ENCODE results near the gene RGS7. TPM values are rescaled to one million over a fixed set of nuclear protein-coding genes. Genes with fewer than 3 reads are reported as not detected.
"Not testable (repeated sequence)": the region's sequence is repeated elsewhere in the genome, so short reads cannot be mapped to it uniquely, and the experiment has no call there.

Gene RGS7
- total RNA-seq, 3 donors from 2014 or later (not counting 1 experiment from before 2014, with no cell fraction given) = not detected

DNA sequence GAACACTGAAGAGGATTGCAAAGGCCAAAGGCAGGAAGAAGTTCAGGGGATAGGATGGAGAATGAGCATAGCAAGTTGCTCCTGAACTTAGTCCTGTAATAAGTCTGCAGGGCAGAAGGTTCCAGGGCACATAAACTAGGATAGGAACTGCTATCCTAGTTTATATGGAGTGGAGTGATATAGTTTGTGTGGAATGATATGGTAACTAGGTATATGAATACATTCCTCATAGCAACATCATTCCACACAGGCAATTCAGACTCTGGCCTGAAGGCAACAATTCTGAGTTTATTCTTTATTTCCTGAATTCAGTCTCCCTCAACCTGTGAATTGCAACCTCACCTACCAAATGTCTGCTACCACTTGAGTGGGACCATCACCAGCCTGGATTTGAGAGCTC is 590.2 kb downstream of the RGS7 start:
- Histone ChIP-seq H3K27ac (ENCODE audit: low read length) (no peak overlapping the region), H3K4me3 (ENCODE audit: low read length) (no peak overlapping the region), H3K36me3 (ENCODE audit: control insufficient read depth, insufficient read depth, low read length) (no peaks in the 10 kb centered on the region), H3K27me3 (ENCODE audit: control insufficient read depth, insufficient read depth, low read length) (no peaks in the 10 kb centered on the region), H3K4me1 (ENCODE audit: control insufficient read depth, insufficient read depth, low read length) (no peaks in the 10 kb centered on the region), H3K9me3 (ENCODE audit: control insufficient read depth, insufficient read depth, low read length) (no peaks in the 10 kb centered on the region)
- TF ChIP-seq, protein P1, sequence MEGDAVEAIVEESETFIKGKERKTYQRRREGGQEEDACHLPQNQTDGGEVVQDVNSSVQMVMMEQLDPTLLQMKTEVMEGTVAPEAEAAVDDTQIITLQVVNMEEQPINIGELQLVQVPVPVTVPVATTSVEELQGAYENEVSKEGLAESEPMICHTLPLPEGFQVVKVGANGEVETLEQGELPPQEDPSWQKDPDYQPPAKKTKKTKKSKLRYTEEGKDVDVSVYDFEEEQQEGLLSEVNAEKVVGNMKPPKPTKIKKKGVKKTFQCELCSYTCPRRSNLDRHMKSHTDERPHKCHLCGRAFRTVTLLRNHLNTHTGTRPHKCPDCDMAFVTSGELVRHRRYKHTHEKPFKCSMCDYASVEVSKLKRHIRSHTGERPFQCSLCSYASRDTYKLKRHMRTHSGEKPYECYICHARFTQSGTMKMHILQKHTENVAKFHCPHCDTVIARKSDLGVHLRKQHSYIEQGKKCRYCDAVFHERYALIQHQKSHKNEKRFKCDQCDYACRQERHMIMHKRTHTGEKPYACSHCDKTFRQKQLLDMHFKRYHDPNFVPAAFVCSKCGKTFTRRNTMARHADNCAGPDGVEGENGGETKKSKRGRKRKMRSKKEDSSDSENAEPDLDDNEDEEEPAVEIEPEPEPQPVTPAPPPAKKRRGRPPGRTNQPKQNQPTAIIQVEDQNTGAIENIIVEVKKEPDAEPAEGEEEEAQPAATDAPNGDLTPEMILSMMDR (IDR thresholded peaks at IDR 0.05) = no peak
- Mint-ChIP-seq H3K4me3 (no peak overlapping the region), H3K9me3 (no peaks in the 10 kb centered on the region), H3K27me3 (ENCODE audit: low read depth in 2 of 2) (peaks cover 3 to 20% of the 10 kb centered on the region in 2 donors), H3K4me1 (no peaks in the 10 kb centered on the region), H3K36me3 (no peaks in the 10 kb centered on the region), H3K27ac (no peak overlapping the region)
- DNase-seq (no peak), ATAC-seq (no peak)
- intact Hi-C loops (cut with micrococcal nuclease) = no loop called here

DNA sequence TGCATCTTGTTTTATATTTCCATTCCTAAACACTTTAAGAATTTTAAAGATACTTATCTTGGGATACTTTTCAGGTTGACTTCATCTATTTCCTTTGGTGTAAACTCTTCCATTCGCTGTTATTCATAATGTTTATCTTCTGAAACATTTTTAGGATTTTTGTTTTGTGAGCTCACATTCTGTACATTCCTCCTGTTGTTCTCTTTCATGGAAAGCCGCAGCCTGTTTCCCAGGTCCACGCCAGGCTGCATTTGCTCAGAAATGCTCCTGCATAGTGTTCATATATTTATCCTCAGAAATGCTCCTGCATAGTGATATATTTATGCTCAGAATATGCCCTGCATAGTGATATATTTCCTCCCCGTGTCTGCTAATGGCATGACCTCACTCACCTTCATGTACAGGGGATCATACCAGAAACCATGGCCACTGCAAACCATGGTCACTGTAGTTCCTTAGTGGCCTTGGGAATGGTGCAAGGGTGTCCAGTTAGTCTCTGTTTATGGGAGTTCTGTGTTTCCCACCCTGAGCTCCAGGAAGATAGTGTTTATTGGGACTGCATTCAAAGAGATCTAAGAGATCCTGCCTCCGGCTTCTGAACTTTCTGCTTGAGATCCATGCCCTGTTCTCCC is 591.2 kb downstream of the RGS7 start:
- no peaks in the 10 kb centered on the region for H3K9me3 Mint-ChIP-seq
- no peak for DNase-seq
- peaks cover 3 to 20% of the 10 kb centered on the region in 2 donors for H3K27me3 Mint-ChIP-seq (ENCODE audit: low read depth in 2 of 2)
- no peaks in the 10 kb centered on the region for H3K9me3 ChIP-seq (ENCODE audit: control insufficient read depth, insufficient read depth, low read length)
- ATAC-seq = no peak
- no peaks in the 10 kb centered on the region for H3K36me3 Mint-ChIP-seq
- no peak overlapping the region for H3K27ac Mint-ChIP-seq
- H3K4me3 Mint-ChIP-seq = no peak overlapping the region
- TF ChIP-seq, protein P1 (IDR thresholded peaks at IDR 0.05) = no peak
- H3K4me1 ChIP-seq (ENCODE audit: control insufficient read depth, insufficient read depth, low read length) = no peaks in the 10 kb centered on the region
- no peaks in the 10 kb centered on the region for H3K36me3 ChIP-seq (ENCODE audit: control insufficient read depth, insufficient read depth, low read length)
- WGBS (ENCODE audit: insufficient coverage) = 83% methylated on average over 5 of the region's 5 CpGs
- no peaks in the 10 kb centered on the region for H3K27me3 ChIP-seq (ENCODE audit: control insufficient read depth, insufficient read depth, low read length)
- H3K4me3 ChIP-seq (ENCODE audit: low read length) = no peak overlapping the region
- H3K4me1 Mint-ChIP-seq = no peaks in the 10 kb centered on the region
- no peak overlapping the region for H3K27ac ChIP-seq (ENCODE audit: low read length)
- intact Hi-C loops (cut with micrococcal nuclease) = no loop called here

DNA sequence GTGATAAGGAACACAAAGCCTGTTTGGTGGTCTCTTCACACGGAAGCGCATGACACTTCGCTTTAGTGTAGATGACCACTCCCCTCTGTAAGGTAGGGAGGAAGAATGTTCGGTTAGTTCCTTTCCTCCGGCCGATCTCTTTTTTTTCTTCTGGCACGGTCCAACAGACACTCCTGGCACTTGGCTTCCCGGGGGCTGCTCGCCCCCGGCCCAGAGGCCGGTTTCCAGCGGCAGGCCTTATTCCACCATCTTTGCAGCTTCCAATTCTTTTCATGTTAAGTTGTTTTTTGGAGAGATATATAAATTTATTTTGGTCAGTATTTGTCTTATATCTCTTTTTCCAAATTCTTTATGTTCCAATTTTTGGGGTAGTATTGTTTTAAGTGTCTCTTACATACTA is 593.2 kb downstream of the RGS7 start:
- H3K27ac Mint-ChIP-seq = no peak overlapping the region
- no peaks in the 10 kb centered on the region for H3K9me3 ChIP-seq (ENCODE audit: control insufficient read depth, insufficient read depth, low read length)
- no peaks in the 10 kb centered on the region for H3K36me3 Mint-ChIP-seq
- no peak for ATAC-seq
- no peak for DNase-seq
- H3K27ac ChIP-seq (ENCODE audit: low read length) = no peak overlapping the region
- H3K36me3 ChIP-seq (ENCODE audit: control insufficient read depth, insufficient read depth, low read length) = no peaks in the 10 kb centered on the region
- H3K4me3 ChIP-seq (ENCODE audit: low read length) = no peak overlapping the region
- no peaks in the 10 kb centered on the region for H3K4me1 ChIP-seq (ENCODE audit: control insufficient read depth, insufficient read depth, low read length)
- peaks cover 3 to 15% of the 10 kb centered on the region in 2 donors for H3K27me3 Mint-ChIP-seq (ENCODE audit: low read depth in 2 of 2)
- intact Hi-C loops (cut with micrococcal nuclease) = no loop called here
- H3K27me3 ChIP-seq (ENCODE audit: control insufficient read depth, insufficient read depth, low read length) = no peaks in the 10 kb centered on the region
- H3K4me1 Mint-ChIP-seq = no peaks in the 10 kb centered on the region
- WGBS (ENCODE audit: insufficient coverage) = 93% methylated on average over 10 of the region's 12 CpGs
- H3K9me3 Mint-ChIP-seq = no peaks in the 10 kb centered on the region
- TF ChIP-seq, protein P1 (IDR thresholded peaks at IDR 0.05) = no peak
- no peak overlapping the region for H3K4me3 Mint-ChIP-seq

DNA sequence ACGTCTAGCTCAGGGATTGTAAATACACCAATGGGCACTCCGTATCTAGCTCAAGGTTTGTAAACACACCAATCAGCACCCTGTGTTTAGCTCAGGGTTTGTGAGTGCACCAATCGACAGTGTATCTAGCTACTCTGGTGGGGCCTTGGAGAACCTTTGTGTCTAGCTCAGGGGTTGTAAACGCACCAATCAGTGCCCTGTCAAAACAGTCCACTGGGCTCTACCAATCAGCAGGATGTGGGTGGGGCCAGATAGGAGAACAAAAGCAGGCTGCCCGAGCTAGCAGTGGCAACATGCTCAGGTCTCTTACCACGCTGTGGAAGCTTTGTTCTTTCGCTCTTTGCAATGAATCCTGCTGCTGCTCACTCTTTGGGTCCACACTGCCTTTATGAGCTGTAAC is 593.9 kb downstream of the RGS7 start:
- H3K27me3 ChIP-seq (ENCODE audit: control insufficient read depth, insufficient read depth, low read length); H3K4me1 ChIP-seq (ENCODE audit: control insufficient read depth, insufficient read depth, low read length); H3K4me3 ChIP-seq (ENCODE audit: low read length); H3K4me1 Mint-ChIP-seq; H3K27ac Mint-ChIP-seq; H3K27ac ChIP-seq (ENCODE audit: low read length); intact Hi-C loops (cut with micrococcal nuclease); H3K9me3 Mint-ChIP-seq; ATAC-seq; H3K4me3 Mint-ChIP-seq; DNase-seq; H3K36me3 ChIP-seq (ENCODE audit: control insufficient read depth, insufficient read depth, low read length); H3K9me3 ChIP-seq (ENCODE audit: control insufficient read depth, insufficient read depth, low read length); H3K36me3 Mint-ChIP-seq: not testable (repeated sequence)
- WGBS (ENCODE audit: insufficient coverage) = 88% methylated on average over 7 of the region's 7 CpGs
- peaks cover 3 to 12% of the 10 kb centered on the region in 2 donors for H3K27me3 Mint-ChIP-seq (ENCODE audit: low read depth in 2 of 2)

DNA sequence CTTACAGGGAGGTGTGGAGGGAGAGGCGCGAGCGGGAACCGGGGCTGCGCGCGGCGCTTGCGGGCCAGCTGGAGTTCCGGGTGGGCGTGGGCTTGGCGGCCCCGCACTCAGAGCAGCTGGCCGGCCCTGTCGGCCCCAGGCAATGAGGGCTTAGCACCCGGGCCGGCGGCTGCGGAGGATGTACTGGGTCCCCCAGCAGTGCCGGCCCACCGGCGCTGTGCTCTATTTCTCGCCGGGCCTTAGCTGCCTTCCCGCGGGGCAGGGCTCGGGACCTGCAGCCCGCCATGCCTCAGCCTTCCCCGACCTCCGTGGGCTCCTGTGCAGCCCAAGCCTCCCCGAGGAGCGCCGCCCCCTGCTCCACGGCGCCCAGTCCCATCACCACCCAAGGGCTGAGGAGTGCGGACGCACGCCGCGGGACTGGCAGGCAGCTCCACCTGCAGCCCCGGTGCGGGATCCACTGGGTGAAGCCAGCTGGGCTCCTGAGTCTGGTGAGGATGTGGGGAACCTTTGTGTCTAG is 594.5 kb downstream of the RGS7 start:
- H3K36me3 Mint-ChIP-seq; H3K4me1 ChIP-seq (ENCODE audit: control insufficient read depth, insufficient read depth, low read length); intact Hi-C loops (cut with micrococcal nuclease); DNase-seq; H3K4me1 Mint-ChIP-seq; H3K36me3 ChIP-seq (ENCODE audit: control insufficient read depth, insufficient read depth, low read length); H3K9me3 ChIP-seq (ENCODE audit: control insufficient read depth, insufficient read depth, low read length); H3K27ac ChIP-seq (ENCODE audit: low read length); H3K9me3 Mint-ChIP-seq; H3K27me3 ChIP-seq (ENCODE audit: control insufficient read depth, insufficient read depth, low read length); ATAC-seq; H3K4me3 Mint-ChIP-seq; H3K4me3 ChIP-seq (ENCODE audit: low read length); H3K27ac Mint-ChIP-seq: not testable (repeated sequence)
- WGBS (ENCODE audit: insufficient coverage) = 96% methylated on average over 39 of the region's 42 CpGs
- H3K27me3 Mint-ChIP-seq (ENCODE audit: low read depth in 2 of 2) = peaks cover 3 to 12% of the 10 kb centered on the region in 2 donors

DNA sequence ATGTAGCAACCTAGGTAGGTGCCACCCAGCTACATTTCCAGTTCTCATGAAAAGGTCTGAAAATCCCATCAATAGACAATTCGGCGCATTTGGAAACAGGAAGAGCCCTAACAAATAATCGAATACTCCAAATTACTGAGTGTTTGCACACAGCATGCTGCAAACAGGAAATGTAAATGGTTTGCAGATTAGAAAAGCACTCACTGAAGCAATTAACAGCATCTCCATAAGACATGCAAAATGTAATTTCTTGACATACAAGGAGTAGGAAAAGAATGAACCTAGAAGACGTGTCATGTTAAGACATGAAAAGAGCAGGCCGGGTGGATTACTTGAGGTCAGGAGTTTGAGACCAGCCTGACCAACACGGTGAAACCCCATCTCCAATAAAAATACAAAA is 598.2 kb downstream of the RGS7 start:
- H3K4me1 Mint-ChIP-seq; H3K27ac Mint-ChIP-seq; ATAC-seq; H3K9me3 Mint-ChIP-seq; H3K9me3 ChIP-seq (ENCODE audit: control insufficient read depth, insufficient read depth, low read length); H3K36me3 Mint-ChIP-seq; H3K27me3 ChIP-seq (ENCODE audit: control insufficient read depth, insufficient read depth, low read length); intact Hi-C loops (cut with micrococcal nuclease); H3K36me3 ChIP-seq (ENCODE audit: control insufficient read depth, insufficient read depth, low read length); H3K4me1 ChIP-seq (ENCODE audit: control insufficient read depth, insufficient read depth, low read length); H3K4me3 ChIP-seq (ENCODE audit: low read length); DNase-seq; H3K27ac ChIP-seq (ENCODE audit: low read length); H3K27me3 Mint-ChIP-seq (ENCODE audit: low read depth in 2 of 2); H3K4me3 Mint-ChIP-seq: not testable (repeated sequence)
- WGBS (ENCODE audit: insufficient coverage) = 93% methylated on average over 6 of the region's 6 CpGs

Data from natural killer cell (primary cell).